HepG2 (cell line): ENCODE results near the gene C1orf159. TPM values are rescaled to one million over a fixed set of nuclear protein-coding genes. Genes with fewer than 3 reads are reported as not detected.

Source experiments
- AHDC1 ChIP-seq: sonication (generic); formaldehyde crosslinking; IDR thresholded peaks from 2 replicates; pipeline ENCODE4 v1.5.1; 2020; ENCODE audit warnings: mild to moderate bottlenecking, missing genetic modification reagents, borderline replicate concordance
- CTCF ChIP-seq: sonication (generic); formaldehyde crosslinking; IDR thresholded peaks from 2 replicates; pipeline ENCODE4 v1.5.0; 2020; ENCODE audit warnings: mild to moderate bottlenecking, missing genetic modification reagents, moderate library complexity
- FOXP1 ChIP-seq, 2 experiments: fragments of 450-650 bp in 1 of 2; IDR thresholded peaks; 2 replicates each; pipeline ENCODE4 v1.6.1; 2017 to 2018; ENCODE audit warnings: antibody characterized with exemption in 1 of 2
- HNRNPUL1 ChIP-seq: fragments of 200-400 bp; formaldehyde crosslinking; IDR thresholded peaks from 2 replicates; pipeline ENCODE4 v1.6.1; 2017; ENCODE audit warnings: low read depth, mild to moderate bottlenecking, low read length, moderate library complexity
- HOXA3 ChIP-seq: sonication (generic); formaldehyde crosslinking; IDR thresholded peaks from 2 replicates; pipeline ENCODE4 v1.5.0; 2020; ENCODE audit warnings: missing genetic modification reagents
- MLLT10 ChIP-seq: sonication (generic); formaldehyde crosslinking; IDR thresholded peaks from 2 replicates; pipeline ENCODE4 v1.4.0; 2020; ENCODE audit warnings: missing genetic modification reagents
- RBFOX2 ChIP-seq: fragments of 200-400 bp; formaldehyde crosslinking; IDR thresholded peaks from 2 replicates; pipeline ENCODE4 v1.6.1; 2017; ENCODE audit warnings: low read depth, mild to moderate bottlenecking, low read length
- SMAD1 ChIP-seq: sonication (generic); formaldehyde crosslinking; IDR thresholded peaks from 2 replicates; pipeline ENCODE4 v1.4.0; 2020; ENCODE audit warnings: missing genetic modification reagents, low read depth, mild to moderate bottlenecking, borderline replicate concordance
- TBX2 ChIP-seq: sonication (generic); formaldehyde crosslinking; IDR thresholded peaks from 2 replicates; pipeline ENCODE4 v1.5.0; 2020; ENCODE audit warnings: missing genetic modification reagents, mild to moderate bottlenecking, borderline replicate concordance
- WIZ ChIP-seq: sonication (generic); formaldehyde crosslinking; IDR thresholded peaks from 2 replicates; pipeline ENCODE4 v1.5.1; 2020; ENCODE audit warnings: mild to moderate bottlenecking, missing genetic modification reagents
- ZBTB7A ChIP-seq: sonication (generic); formaldehyde crosslinking; IDR thresholded peaks from 2 replicates; pipeline ENCODE4 v1.8.0; 2022; ENCODE audit warnings: mild to moderate bottlenecking, missing genetic modification reagents
- ZNF207 ChIP-seq: fragments of 450-650 bp; IDR thresholded peaks from 2 replicates; pipeline ENCODE4 v1.6.1; 2016; ENCODE audit warnings: antibody characterized with exemption, borderline replicate concordance
- ZNF367 ChIP-seq: sonication (generic); formaldehyde crosslinking; IDR thresholded peaks from 2 replicates; pipeline ENCODE4 v1.4.0; 2020; ENCODE audit warnings: missing genetic modification reagents, borderline replicate concordance
- polyA plus RNA-seq, 8 experiments: library from polyadenylated mRNA; depleted of rRNA in 3 of 8; stranded (reverse) in 7 of 8; unstranded in 1 of 8; fragments of >200 nt; fragmentation: Illumina TruSeq in 4 of 8; extraction: Trizol in 4 of 8; gene quantifications; 2 replicates each; pipeline versions ENCODE4 v1.2.1 to v1.2.3, GENCODE V29; 2011 to 2016; ENCODE audit warnings: low read depth in 4 of 8, missing spikeins in 1 of 8, mixed read lengths in 1 of 8; ENCODE audit not compliant: insufficient read depth in 1 of 8
- total RNA-seq, 5 experiments: library from RNA; depleted of rRNA; stranded (reverse); fragments of >200 nt; fragmentation: Illumina TruSeq; extraction: Trizol; gene quantifications; 2 replicates each; pipeline ENCODE4 v1.2.3, GENCODE V29; 2016; ENCODE audit warnings: low read depth in 1 of 5
- TF ChIP-seq, protein P1 (sequence below): sonication (generic); formaldehyde crosslinking; IDR thresholded peaks from 2 replicates; pipeline ENCODE4 v1.9.0; 2021; ENCODE audit warnings: missing genetic modification reagents, borderline replicate concordance
- TF ChIP-seq, protein P2 (sequence below): sonication (generic); formaldehyde crosslinking; IDR thresholded peaks from 2 replicates; pipeline ENCODE4 v1.4.0; 2020; ENCODE audit warnings: mild to moderate bottlenecking, missing genetic modification reagents

Gene C1orf159
- total and polyA plus RNA-seq, 2 of the 13 experiments (the other 11 are each of a cell fraction or from before 2014, with no cell fraction given): 3.8 to 6.7 TPM

- TF ChIP-seq, protein P1, sequence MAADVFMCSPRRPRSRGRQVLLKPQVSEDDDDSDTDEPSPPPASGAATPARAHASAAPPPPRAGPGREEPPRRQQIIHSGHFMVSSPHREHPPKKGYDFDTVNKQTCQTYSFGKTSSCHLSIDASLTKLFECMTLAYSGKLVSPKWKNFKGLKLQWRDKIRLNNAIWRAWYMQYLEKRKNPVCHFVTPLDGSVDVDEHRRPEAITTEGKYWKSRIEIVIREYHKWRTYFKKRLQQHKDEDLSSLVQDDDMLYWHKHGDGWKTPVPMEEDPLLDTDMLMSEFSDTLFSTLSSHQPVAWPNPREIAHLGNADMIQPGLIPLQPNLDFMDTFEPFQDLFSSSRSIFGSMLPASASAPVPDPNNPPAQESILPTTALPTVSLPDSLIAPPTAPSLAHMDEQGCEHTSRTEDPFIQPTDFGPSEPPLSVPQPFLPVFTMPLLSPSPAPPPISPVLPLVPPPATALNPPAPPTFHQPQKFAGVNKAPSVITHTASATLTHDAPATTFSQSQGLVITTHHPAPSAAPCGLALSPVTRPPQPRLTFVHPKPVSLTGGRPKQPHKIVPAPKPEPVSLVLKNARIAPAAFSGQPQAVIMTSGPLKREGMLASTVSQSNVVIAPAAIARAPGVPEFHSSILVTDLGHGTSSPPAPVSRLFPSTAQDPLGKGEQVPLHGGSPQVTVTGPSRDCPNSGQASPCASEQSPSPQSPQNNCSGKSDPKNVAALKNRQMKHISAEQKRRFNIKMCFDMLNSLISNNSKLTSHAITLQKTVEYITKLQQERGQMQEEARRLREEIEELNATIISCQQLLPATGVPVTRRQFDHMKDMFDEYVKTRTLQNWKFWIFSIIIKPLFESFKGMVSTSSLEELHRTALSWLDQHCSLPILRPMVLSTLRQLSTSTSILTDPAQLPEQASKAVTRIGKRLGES (CRISPR knock-in tag): no peak
- no peak for TF ChIP-seq HNRNPUL1
- TF ChIP-seq AHDC1 (CRISPR knock-in tag): peak; percentile 52; the same call in 1 of the 2 replicates
- no peak for TF ChIP-seq ZNF207
- TF ChIP-seq WIZ: no peak; the same call in 1 of the 2 replicates
- no peak for TF ChIP-seq ZNF367 (CRISPR knock-in tag)
- no peak for TF ChIP-seq FOXP1 (IDR thresholded peaks at IDR 0.05)
- TF ChIP-seq FOXP1 (CRISPR knock-in tag; IDR thresholded peaks at IDR 0.05): no peak
- peak; percentile 21; the same call in 1 of the 2 replicates for TF ChIP-seq CTCF (CRISPR knock-in tag)
- TF ChIP-seq SMAD1 (CRISPR knock-in tag): 0 out of 2 replicates have a peak, but pooled peaks have one; percentile 17
- peak; percentile 69; the same call in 1 of the 2 replicates for TF ChIP-seq ZBTB7A (CRISPR knock-in tag)
- no peak for TF ChIP-seq HOXA3 (CRISPR knock-in tag)
- no peak for TF ChIP-seq MLLT10 (CRISPR knock-in tag)
- TF ChIP-seq TBX2 (CRISPR knock-in tag): 0 out of 2 replicates have a peak, but pooled peaks have one; percentile 4
- TF ChIP-seq, protein P2, sequence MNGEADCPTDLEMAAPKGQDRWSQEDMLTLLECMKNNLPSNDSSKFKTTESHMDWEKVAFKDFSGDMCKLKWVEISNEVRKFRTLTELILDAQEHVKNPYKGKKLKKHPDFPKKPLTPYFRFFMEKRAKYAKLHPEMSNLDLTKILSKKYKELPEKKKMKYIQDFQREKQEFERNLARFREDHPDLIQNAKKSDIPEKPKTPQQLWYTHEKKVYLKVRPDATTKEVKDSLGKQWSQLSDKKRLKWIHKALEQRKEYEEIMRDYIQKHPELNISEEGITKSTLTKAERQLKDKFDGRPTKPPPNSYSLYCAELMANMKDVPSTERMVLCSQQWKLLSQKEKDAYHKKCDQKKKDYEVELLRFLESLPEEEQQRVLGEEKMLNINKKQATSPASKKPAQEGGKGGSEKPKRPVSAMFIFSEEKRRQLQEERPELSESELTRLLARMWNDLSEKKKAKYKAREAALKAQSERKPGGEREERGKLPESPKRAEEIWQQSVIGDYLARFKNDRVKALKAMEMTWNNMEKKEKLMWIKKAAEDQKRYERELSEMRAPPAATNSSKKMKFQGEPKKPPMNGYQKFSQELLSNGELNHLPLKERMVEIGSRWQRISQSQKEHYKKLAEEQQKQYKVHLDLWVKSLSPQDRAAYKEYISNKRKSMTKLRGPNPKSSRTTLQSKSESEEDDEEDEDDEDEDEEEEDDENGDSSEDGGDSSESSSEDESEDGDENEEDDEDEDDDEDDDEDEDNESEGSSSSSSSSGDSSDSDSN (CRISPR knock-in tag): peak; percentile 64
- TF ChIP-seq RBFOX2: peak; percentile 66
Measured at GRCh38 chr1:1128454-1129139, 12.7 kb upstream of the C1orf159 start (continued).
